GM19025 (cell line): Measurements from ENCODE around the gene CCDC88C.

Source experiments
- ATAC-seq: cut with Tn5 transposase; IDR thresholded peaks from one replicate; pipeline ENCODE4 v1.9.1; 2021; ENCODE audit warnings: mild to moderate bottlenecking, low read depth, moderate library complexity; ENCODE audit not compliant: unreplicated experiment

CCDC88C gene

DNA sequence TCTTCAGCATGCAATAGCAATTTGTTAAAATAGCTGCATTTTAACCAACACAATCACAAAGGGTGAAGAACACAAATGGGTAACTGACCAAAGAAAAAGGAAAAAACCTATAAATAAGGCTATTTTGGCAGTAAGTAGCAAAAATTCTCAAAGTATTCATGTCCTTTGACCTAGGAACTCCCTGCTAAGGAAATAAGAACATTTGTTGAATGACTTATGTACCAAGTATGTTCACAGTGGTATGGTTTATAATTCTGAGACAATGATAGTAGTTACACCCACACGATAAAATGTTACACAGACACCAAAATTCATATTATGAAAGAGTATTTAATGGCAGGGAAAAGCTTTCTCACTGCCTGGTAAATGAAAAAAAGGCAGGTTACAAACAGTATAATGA lies 16.9 kb downstream of the CCDC88C start:
- ATAC-seq, result no peak

DNA sequence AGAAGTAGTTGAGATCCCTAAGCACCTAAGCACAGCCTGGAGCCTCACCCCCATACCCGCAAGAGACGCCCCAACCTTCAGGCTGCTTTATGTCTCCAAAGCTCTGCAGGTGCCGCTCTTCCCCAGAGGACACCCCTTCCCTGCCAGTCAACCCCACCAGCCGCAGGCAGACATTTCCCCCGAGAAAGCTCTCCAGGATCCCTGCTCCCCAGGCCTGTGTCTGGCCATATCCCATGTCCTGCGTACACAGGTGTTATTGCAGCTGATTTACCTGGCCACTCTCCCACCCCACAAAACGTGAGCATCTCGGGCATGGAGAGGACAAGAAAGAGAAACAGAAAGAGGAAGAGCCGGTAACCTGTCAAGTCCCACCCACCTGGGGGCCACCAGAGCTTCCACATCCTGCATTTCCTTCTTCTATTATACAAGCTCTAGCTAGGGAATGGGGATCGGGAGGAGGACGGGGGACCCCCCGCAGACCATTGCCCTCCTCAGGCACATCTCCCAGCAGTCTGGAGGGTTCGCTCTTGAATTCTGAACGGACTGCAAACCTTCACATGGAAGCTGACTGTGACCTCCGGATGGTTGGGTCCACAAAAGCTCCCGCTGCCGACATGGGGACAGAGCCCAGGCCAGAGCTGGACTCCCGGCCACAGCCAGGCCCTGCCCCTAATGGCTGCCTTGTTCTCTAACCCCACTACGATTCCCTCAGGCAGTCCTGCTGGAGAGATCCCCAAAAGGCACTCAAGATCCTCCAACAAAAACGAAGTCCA lies 17.6 kb downstream of the CCDC88C start:
- ATAC-seq, result peak; percentile 42

DNA sequence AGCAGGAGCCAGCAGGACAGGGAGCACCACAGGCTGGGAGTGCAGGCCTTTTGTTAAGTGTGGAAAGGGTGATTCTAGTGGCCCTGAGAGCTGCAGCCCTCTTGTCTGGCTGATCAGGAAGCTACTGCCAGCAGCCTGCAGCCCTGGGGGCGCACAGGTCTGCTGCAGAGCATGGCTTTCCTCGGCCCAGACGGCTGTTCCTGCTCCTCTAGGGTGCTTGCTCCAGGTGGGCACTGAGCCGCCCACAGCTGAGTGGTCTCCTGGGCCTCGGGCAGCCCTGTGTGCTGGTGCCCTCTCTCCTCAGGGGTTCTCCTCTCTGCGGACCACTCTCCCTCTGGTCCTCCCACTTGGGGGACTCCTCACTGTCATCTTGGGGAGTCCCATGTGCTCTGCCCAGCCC lies 18.9 kb downstream of the CCDC88C start:
- no peak for ATAC-seq

DNA sequence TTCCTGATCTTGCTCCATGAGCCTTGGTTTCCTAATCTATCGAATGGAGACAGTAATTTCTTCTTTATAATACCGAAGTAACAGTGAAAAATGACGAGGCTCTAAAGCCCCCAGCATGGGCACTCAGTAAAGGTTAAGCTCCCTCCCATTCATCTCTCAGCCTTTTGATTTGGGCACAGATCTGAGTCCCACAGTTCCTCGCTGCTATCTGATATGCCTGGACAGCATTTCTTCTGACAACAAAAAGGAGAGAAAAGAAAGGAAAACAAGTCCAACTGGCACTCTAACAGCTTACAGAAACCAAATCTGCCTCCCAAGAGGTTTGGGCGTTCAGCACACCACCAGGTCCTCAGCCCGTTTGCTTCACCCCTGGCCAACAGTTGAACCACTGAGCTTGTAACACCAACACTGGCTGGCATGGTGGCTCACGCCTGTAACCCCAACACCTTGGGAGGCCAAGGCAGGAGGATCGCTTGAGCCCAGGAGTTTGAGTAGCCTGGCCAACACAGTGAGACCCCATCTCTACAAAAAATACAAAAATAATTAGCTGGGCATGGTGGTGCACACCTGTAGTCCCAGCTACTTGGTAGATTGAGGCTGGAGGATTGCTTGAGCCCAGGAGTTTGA lies 19.5 kb downstream of the CCDC88C start:
- no peak for ATAC-seq

DNA sequence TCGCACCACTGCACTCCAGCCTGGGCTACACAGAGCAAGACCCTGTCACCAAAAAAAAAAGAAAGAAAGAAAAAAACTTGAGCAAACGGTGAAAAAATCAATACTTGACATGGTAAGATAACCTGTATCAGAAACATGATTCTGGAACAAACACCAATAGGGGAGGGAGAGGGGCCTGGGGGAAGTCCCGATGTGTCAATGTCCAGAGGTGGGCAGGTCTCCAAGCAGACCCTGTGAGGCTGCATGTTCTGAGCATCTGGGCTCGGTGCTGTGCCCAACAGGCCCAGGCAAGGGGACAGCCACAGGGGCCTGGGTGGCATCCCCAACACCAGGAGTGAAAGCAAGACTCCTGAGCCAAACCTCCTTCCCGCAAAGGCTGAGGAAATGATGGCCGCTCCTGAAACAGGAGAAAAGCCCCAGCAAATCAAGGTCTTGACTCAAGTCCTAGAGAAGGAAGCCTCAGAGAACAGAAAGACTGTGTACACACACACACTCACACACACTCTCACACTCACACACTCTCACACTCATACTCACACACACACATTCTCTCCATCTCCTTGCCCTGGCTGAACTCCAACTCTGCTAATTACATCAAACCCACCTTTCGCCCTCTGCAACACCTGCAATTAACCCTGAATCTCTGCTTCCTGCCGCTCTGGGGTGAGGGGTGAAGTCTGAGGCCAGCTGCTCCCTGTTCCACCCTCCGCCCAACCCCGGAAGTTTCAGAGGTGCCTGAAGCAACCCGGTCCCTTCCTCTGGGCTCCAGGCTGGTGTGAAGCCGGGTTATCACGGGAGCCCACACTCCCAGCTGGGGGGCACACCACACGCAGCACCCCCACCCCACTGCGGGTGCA lies 20.4 kb downstream of the CCDC88C start:
- peak; percentile 66 for ATAC-seq

DNA sequence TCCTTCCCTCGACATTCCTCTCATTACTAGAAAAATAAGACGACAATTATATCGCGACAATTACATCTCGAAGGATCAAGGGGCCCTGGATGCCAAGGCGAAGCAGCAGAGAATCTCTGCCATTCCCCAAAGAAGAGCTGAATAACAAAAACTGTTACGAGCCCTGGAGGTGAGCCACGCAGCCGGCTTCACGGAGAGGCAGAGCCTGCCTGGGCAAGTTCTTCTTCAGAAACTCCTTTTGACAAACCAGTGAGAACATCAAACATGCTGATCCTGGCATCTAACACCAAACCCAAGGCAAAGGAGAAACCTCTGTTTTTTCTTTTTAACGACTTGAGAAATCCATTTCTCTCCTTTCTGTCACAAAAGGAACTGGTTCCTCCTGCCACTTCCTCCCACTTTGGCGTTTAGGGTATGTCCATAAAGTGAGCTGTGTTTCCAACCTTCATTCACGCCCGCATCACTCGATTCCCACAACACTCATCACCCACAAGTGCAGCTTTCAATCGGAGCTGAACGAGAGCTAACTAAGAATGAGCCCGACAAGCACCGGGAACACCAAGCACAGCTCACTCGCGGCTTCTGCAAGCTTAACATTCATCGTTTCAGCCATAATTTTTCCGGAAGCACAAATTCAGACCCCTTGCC lies 21.5 kb downstream of the CCDC88C start:
- ATAC-seq, result no peak

DNA sequence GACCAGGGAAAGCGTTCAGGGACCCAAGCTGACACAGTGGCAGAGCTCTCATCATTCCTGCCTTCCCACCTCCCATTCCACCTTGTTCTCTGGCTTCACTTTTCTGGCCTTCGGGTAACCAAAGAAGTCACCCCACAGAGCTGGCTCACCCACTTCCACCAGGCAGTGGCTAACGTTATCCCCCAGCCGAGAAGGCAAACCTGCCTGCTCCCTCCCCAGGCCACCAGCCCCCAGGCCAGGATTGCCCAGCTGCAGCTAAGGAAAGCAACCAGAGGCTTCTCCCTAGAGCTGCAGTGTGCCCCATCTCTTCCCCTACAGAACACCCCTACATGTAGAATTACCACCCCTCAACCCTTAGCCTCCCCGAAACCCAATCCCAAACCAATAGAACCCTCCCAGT lies 22.2 kb downstream of the CCDC88C start:
- ATAC-seq, result no peak

DNA sequence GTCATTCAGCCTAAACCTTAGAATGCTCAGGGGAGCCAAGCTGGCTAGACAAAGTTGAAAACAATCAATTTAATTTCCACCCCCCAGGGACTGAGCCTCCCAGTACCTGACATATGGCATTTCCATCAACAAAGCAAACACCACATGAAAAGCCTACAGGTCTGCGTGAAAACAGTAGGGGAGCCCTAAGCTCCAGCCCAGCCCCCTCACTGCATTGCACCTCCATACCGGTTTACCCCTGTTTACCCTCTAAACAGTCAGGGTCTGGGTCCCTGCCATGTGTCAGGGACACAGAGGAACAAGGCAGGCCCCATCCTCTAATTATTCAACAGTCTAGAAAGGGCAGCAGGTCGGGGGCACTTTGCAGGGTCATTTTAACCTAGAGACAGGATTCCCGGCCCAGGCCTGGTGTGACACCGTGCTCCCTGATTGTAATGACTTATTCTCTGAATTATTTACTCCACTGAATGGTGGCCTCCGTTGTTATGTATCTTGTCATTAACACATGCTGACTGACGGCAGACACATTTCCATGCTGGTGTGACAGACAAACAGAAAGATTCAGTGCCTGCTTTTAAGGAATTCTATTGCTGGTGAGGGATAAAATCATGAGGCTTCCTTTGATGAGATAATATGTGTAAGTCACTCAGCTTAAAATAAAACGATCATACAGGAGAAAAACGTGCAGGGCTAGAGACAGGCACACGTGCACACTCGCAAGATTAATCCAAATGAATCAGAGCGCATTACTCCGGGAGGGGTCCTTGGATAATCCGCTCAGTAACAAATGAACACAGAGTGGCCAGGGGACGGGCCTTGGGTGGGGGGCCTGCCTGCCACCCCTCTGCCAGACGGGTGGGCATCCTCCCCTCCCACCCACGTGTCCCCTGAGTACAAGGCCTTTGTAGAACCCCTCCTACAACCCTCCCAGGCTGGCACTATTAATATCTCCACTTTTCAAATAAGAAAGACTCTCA lies 23.2 kb downstream of the CCDC88C start:
- no peak for ATAC-seq

DNA sequence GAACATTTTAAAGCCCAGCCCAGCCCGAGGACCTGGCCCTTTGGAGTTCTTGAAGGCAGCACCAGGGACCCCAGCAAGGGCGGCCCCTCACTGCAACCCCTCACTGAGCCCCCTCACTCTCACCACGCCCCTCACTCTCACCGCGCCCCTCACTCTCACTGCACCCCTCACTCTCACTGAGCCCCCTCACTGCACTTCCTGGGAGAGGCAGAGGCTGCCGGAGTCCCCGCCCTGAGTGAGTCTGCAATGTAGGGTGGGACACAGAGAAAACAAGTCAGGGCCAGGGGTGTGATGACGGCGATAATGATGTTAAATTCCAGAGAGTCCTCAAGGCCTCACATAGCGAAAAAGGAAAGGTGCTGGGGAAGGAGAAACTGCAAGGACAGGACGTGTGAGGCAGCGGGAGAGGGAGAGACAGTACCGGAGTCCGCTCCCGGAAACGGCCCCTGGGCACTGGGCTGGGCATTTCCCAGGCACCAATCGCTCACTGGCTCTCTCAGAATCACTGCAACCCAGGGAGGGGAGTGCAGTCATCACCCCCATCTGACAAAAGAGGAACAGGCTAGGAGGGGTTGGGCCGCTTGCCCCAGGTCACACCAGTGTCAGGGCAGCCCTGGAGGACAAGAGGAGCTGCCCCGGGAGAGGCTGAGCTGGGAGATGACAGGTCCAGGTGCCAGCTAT lies 24.9 kb downstream of the CCDC88C start:
- no peak for ATAC-seq

DNA sequence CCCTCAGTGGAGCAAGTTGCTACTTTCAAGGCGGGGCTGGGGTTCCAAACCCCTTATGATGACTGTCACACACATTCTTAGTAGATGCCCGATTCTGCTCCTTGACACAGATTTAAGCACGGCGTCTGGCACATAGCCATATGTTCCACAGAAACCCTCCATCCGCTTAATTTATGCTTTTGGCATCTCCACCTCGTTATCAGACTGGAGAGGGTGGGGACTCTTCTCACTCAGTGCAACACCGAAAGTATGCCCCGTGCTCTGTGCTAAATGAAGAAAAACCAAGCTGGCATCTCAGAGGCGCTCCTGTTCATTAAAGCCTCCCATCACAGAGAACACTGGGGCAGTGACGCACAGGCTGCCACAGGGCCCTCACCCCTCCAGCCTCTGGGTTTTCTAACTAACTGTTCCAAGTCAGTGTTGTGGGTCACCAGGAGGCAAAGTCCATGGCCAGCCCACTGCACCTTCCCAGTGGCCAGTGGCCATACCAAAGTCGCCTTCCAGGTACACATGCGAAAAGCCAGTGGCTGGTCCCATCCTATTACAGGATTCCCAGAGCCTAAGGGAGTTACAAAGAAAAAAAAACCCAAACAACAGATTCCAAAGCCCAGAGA lies 27.3 kb downstream of the CCDC88C start:
- no peak for ATAC-seq

DNA sequence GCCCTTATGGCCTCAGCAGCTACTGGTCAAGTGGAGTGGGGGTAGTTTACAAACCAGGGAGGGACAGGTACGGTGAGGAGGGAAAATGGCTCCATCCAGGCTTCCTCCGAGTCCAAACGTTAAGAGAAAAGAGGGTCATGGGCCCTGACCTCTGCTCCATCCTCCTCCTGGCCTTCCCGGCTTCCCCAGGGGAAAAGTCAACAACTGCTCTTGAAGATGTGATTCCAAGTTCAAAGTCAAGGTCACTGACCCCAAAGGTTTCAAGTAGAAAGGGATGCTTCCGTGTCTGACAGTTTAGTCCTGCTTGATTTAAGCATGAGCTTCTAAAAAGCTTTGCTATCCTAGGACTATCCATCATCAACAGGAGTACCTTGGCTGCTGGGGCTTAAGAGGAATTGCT lies 28.5 kb downstream of the CCDC88C start:
- no peak for ATAC-seq

DNA sequence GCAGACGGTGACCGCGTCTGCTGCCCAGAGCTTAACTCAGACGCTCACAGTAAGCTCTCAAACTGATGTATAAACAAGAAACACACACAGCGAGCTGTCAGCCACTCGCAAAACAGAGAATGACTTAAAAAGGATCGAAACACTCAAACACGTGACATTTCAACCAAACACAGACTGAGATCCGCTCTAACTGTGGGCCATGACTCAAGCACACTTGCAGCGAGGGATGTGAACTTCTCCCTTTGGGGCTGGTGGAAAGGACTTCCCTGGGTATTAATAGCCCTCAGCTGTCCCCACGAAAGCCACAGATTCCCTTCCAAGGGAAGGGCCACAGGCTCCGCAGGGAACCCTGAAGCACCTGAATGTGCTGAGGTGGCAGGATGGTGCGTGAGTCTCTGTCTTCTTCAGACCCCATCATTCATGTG lies 29.1 kb downstream of the CCDC88C start:
- ATAC-seq, result peak; percentile 80

DNA sequence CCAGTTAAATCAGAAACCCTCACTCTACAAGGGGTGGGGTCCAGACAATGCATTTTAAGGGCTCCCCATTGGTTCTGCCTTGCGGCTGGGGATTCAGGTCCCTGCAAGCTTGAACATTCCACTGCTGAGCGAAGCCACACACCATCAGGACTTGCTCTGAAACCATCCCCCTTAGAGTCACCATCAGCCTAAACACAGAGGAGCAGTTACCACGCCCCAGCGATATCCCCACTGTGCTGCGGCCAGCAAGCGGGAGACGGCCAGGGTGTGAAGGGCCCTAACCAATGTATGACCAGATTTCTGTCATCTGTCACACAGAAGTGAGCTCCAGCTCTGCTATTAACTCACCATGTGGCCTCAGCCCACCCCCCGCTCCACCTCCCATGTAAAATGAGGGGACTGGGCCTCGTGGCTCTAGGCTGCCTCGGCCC lies 29.7 kb downstream of the CCDC88C start:
- no peak for ATAC-seq

DNA sequence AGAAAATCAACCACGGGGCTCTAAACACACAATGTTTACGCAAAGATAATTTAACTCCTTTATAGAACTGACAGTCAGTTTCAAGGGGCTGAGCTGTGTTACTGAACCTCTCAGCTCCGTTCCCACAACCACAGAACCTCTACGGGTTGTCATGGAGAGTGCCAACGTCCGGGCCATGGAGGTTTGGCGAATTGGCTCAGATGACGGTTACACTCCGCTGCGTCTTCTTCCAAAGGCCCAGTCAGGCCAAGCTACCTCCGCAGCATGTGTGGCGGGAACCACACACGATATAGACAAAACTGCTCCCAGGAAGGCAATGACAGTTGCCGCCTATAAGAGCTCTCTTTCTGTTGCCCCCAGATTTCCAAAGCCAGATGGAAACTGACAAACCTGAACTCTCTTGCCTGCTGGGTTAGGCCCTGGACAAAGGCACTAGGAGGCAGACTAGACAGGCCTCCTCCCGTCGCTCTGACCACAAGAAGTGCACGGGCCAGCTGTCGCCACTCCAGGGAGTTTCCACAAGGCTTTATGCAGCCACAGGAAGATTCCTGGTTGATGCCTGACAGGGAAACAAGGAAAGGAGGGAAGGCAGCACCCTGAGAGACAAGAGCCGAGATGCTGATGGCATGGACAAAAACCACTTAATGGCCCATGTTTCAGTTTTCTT lies 30.3 kb downstream of the CCDC88C start:
- no peak for ATAC-seq

DNA sequence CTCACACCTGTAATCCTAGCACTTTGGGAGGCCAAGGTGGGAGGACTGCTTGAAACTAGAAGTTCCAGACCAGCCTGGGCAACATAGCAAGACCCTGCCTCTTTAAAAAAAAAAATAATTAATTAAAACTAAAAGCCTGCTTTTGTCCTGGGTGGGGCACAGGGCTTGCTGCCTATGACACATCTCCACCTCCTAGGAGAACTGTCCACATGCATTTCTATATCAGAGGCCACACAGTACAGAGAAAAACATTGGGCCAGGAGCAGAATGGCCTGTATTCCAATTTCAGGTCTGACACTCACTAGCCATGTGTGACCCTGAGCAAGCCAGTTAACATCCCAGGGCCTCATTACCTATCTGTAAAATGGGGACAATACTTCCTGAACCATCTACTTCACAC lies 31.9 kb downstream of the CCDC88C start:
- ATAC-seq, result no peak

DNA sequence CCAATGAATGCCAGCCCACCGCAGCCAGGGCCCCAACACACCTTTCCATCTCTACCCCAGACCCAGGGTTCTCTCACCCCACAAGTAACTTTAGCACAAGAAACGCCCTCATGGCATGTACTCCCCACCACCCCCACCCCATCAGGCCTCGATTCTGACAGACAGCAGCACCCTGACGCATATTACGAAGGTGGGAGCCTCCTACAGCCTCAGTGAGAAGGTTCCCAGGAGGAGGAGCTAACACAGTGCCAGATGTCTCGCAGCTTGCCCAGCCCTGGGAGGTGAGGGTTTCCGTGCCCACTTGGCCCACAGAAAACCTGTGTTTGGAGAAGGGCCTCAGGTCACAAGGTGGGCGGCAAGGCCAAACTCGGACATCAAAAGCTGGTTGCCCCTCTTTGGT lies 32.4 kb downstream of the CCDC88C start:
- no peak for ATAC-seq

DNA sequence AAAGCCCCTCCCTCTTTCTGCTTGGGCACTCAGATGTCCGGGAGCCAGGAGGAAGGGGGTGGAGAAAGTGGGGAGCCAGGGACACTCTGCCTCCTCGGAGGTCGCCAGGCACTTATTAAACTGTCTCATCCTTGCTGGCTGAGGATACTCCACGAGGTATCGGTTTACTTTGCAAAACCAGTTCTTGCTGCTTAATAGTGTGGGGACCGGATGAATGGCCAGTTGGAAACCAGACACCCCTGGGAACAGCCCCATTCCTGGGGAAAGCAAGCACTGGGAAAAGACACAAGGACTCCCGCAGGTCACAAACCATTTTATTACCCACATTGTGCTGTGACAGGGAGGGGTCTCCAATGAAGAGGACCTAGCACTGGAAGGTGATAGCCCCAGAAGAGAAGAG lies 34.2 kb downstream of the CCDC88C start:
- ATAC-seq, result no peak
